Glomerular endothelial cell (primary cell): ENCODE measurements around the gene NFU1. TPM values are rescaled to one million over a fixed set of nuclear protein-coding genes. Genes with fewer than 3 reads are reported as not detected.

Experiments used
- DNase-seq: peaks from one replicate; pipeline ENCODE4 v3.0.0-alpha.2; 2011; ENCODE audit warnings: low read depth, low spot score; ENCODE audit errors: extremely low read depth
- total RNA-seq: library from RNA; depleted of rRNA; stranded (reverse); fragments of >200 nt; gene quantifications from 2 replicates; pipeline ENCODE4 v1.2.3, GENCODE V29; 2015

Gene NFU1
- total RNA-seq: 34.3 and 36.3 TPM in 2 replicates

DNA sequence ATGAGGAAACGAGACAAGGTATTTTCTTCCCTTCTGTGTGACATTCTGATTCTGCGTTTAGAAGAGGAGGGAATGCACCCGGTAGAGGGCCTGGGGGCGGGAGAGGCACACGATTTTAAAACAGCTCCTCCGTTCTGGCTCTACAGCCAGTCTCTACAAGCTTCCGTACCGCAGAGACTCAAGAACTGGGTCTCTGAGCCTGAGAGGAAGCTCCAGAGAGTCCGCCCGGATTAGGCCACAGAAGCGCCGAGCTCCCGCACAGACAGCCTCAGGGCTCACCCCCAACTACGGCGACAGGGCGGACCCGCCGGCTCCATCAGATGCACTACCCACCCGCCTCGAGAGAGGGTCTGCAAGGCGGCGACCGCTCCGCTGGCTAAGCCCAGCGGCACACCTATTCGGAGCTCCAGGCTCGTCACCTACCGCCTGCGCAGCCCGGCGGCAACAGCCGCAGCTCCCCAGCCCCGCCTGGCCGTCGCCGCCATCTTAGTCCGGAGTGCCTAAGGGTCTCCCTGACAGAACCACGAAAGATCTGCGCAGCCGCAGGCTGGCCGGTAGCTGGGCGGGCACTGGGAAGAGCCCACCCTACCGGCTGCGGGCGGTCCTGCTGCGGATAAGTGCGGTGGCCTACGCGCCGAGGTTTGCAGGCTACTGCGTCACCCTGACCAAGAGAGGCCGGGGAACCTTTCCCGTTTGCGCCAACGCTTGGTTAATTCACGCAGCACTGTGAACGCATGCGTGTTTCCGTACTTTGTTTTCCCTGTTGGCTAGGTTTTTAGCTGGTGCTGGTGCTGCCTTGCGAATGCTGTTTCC, at the start of gene NFU1:
NFU1 (minus strand) TSS at position 498 of the 813 bp plus-strand sequence; CDS start at position 485, 13 bp downstream.
- peak; percentile 81 for DNase-seq

DNA sequence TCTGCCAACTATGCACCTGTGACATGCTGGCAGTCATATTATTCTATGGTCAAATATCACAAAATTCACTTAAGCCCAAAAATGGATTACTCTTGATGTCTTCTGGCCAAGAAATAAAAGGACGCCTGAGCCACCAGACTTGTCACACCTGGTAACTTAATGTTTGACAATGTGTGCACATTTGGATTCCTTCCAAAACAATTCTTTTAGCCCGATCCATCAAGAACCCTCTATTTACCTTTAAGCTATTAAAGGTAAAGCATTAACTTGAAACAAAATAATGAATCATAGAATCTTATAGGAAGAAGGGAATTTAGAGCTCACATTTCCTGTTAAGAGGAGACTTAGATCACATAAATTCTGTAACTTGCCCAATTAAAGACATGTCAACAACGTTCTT, 46.5 kb upstream of the NFU1 start:
- no peak for DNase-seq

- peak; percentile 16 for DNase-seq
These were observed 45.8 kb upstream of the NFU1 start for GRCh38 chr2:69483024-69483423.

- no peak for DNase-seq
These were observed 45.2 kb upstream of the NFU1 start for GRCh38 chr2:69482471-69482870.

DNA sequence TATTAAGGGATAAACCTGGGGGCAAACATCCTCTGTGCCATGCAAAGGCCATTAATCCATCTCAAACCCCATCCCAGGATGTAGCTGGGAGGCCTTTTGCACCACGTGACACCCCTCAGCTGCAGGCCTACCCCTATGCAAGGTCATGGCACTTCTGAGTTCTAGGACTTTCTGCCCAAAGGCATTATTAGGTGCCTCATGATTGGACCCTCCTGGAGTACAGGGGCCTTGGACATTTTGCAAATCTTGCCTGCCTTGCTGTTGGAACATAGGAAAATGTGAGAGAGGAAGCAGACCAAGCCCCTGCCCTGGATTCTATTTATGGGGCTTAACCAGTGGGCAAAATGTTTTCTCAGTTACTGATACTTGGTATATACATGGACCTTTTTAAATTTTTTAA, 44.2 kb upstream of the NFU1 start:
- DNase-seq: no peak

GRCh38 chr2:69477627-69478026, 40.4 kb upstream of the NFU1 start:
- no peak for DNase-seq

- DNase-seq: no peak
These were observed 37.5 kb upstream of the NFU1 start for GRCh38 chr2:69474688-69475087.

- DNase-seq: no peak
These were observed 34.6 kb upstream of the NFU1 start for GRCh38 chr2:69471793-69472192.

DNA sequence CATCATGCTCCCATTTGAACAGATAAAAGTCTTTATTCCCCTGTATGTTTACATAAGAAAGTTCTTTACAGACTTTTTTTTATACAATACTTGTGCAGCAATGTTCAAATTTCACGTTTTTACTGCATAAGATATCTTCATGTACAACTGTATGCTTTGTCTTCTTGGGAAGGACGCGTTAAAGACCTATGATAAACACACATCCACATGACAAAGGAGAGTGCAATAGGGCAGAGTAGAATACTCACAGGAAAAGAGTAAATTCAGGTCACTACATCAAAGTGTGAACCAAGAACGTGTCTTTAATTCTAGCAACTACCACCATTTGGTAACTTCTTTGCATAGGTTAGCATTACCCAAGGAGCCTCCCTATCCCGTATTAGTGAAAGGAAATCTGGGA, 33.7 kb upstream of the NFU1 start:
- no peak for DNase-seq

GRCh38 chr2:69469784-69470183, 32.5 kb upstream of the NFU1 start:
- DNase-seq: no peak

GRCh38 chr2:69469375-69469774, 32.1 kb upstream of the NFU1 start:
- DNase-seq: no peak

GRCh38 chr2:69466728-69467127, 29.5 kb upstream of the NFU1 start:
- no peak for DNase-seq

GRCh38 chr2:69465513-69466456, 28.6 kb upstream of the NFU1 start:
- DNase-seq: no peak

GRCh38 chr2:69464575-69464974, 27.3 kb upstream of the NFU1 start:
- no peak for DNase-seq

DNA sequence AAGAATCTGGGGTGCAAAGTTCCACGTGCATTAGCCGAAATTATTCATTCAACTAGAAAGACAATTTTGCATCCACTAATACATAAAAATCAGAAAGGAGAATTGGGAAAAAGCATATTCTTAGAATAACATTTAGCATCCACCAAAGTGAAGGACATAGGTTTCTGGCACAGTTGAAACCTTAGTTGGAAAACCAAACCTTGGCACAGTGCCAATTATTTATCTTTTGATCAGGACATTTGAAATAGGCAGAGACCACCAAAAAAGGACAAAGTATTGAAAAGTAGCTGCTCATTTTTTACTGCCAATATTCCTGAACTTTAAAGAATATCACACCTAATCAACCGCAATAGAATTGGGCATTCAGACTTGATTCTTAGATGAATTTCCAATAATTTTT, 25.5 kb upstream of the NFU1 start:
- DNase-seq: no peak

DNA sequence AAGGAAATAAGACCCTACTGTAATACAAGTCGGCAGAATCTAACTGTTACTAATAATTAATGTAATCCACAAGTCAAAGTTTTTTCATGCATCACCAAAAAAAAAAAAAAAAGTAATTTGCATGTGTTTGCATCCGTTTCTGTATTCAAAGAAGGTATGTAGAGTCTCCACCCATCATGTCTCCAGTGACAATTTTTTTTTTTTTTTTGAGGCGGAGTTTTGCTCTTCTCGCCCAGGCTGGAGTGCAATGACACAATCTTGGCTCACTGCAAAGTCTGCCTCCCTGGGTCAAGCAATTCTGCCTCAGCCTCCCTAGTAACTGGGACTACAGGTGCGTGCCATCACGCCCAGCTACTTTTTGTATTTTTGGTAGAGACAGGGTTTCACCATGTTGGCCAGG, 24.2 kb upstream of the NFU1 start:
- DNase-seq: no peak

DNA sequence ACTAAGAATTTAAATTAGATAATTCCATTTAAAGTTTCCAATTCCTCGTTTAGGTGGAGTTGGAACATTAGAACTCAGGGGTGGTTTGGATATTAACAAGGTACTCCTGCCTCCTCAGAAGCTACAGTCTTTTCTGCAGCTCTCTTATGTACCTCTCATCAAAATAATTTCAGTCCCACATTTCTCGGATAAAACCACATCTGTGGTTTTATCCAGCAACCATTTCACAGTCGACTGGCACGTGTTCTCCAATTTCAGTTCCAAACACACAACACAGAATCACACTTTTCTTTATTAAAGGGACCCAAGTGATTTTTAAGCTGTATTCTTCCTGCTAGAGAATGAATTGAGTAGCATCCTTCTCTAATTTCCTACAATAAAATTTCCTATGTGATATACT, 22.7 kb upstream of the NFU1 start:
- DNase-seq: no peak

GRCh38 chr2:69456950-69457445, 19.8 kb upstream of the NFU1 start:
- no peak for DNase-seq

DNA sequence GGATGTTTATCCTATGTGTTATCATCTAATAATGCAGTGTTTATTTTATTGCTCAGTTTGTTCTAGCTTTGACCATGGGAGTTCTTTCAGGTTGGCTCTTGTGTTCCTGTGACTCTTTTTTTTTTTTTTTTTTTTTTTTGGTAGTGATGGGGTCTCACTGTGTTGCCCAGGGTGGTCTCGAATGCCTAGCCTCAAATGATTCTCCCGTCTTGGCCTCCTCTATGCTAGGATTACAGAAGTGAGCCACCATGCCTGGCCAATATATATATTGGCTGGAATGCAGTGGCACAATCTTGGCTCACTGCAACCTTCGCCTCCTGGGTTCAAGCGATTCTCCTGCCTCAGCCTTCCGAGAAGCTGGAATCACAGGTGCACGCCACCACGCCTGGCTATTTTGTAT, 18.9 kb upstream of the NFU1 start:
- no peak for DNase-seq

DNA sequence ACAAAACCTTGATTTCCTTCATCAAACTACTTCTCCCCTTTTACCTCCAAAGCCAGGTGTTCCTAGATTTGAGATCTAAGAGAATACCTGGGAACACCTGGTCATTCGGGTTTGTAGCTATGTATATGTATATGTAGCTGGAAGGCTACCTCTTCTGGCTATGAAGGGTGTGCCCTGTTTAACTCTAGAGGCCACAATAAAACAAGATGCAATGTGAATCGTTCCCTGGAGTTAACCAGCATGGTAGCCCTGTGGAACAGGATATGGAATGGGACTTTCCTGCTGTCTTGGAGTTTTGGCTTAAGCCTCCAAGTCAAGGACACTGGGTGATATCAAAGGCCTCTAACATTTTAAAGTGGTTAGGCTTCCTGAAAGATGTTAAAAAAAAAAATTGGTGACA, 17.7 kb upstream of the NFU1 start:
- no peak for DNase-seq

GRCh38 chr2:69453475-69454129, 16.4 kb upstream of the NFU1 start:
- no peak for DNase-seq
